ENCODE data around the gene THAP3.

DNA sequence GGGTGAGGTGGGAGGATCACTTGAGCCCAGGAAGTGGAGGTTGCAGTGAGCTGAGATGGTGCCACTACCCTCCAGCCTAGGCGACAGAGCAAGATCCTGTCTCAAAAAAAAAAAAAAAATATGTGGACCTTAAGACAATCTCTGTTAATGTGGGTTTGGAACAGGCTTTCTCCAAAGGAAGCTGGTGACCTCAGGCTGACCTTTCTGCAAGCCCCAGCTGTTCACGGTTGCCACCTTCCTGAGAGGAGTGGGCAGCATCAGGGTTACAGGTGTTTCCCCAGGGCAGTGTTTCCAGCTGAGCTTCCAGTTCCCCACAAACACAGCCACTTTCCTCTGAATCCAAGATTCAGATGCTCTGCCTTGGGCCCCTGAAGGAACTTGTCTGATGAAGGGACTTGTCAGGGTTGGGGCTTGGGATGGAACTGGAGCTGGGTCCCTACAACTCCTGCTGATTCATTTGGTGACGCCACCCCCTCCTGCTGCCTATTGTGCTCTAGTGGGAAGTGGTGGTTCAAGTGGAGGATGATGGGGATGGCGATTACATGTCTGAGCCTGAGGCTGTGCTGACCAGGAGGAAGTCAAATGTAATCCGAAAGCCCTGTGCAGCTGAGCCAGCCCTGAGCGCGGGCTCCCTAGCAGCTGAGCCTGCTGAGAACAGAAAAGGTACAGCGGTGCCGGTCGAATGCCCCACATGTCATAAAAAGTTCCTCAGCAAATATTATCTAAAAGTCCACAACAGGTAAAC is 42.9 kb upstream of the THAP3 start:
- TF ChIP-seq, protein P1, sequence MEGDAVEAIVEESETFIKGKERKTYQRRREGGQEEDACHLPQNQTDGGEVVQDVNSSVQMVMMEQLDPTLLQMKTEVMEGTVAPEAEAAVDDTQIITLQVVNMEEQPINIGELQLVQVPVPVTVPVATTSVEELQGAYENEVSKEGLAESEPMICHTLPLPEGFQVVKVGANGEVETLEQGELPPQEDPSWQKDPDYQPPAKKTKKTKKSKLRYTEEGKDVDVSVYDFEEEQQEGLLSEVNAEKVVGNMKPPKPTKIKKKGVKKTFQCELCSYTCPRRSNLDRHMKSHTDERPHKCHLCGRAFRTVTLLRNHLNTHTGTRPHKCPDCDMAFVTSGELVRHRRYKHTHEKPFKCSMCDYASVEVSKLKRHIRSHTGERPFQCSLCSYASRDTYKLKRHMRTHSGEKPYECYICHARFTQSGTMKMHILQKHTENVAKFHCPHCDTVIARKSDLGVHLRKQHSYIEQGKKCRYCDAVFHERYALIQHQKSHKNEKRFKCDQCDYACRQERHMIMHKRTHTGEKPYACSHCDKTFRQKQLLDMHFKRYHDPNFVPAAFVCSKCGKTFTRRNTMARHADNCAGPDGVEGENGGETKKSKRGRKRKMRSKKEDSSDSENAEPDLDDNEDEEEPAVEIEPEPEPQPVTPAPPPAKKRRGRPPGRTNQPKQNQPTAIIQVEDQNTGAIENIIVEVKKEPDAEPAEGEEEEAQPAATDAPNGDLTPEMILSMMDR (IDR thresholded peaks at IDR 0.05): no peak
- TF ChIP-seq POLR2A (IDR thresholded peaks at IDR 0.05): no peak

Data from lower leg skin (tissue), 3 donors.